OCI-LY1 (cell line): ENCODE measurements around the gene PTP4A1.

Experiments
- H2AFZ ChIP-seq: fragments of 200-600 bp; sonication (generic), shearing (Covaris generic); 2 replicates; pipeline ENCODE4 v1.6.0; 2014; ENCODE audit warnings: antibody characterized with exemption, mild to moderate bottlenecking, low read length
- H3F3A ChIP-seq: fragments of 200-600 bp; sonication (generic), shearing (Covaris generic); 2 replicates; pipeline ENCODE4 v1.6.0; 2014; ENCODE audit warnings: mild to moderate bottlenecking, antibody characterized with exemption, low read length, moderate library complexity; ENCODE audit not compliant: insufficient read depth
- H3K27ac ChIP-seq: fragments of 200-600 bp; sonication (generic); 2 replicates; pipeline ENCODE4 v1.5.1; 2014; ENCODE audit warnings: low read length, mixed run types, mild to moderate bottlenecking, low read depth; ENCODE audit not compliant: poor library complexity, severe bottlenecking
- H3K27me3 ChIP-seq: fragments of 200-600 bp; sonication (generic); 2 replicates; pipeline ENCODE4 v1.6.0; 2014; ENCODE audit warnings: antibody characterized with exemption, mild to moderate bottlenecking, low read length, moderate library complexity; ENCODE audit not compliant: insufficient read depth
- H3K36me3 ChIP-seq: fragments of 200-600 bp; sonication (generic); 2 replicates; pipeline ENCODE4 v1.6.1; 2014; ENCODE audit warnings: mild to moderate bottlenecking, antibody characterized with exemption, low read length, moderate library complexity, mixed read lengths; ENCODE audit not compliant: insufficient read depth
- H3K4me1 ChIP-seq: fragments of 200-600 bp; sonication (generic); 2 replicates; pipeline ENCODE4 v1.5.1; 2014; ENCODE audit warnings: mild to moderate bottlenecking, low read length, moderate library complexity; ENCODE audit not compliant: insufficient read depth, severe bottlenecking
- H3K4me2 ChIP-seq: fragments of 200-600 bp; sonication (generic), shearing (Covaris generic); 2 replicates; pipeline ENCODE4 v1.6.1; 2014; ENCODE audit warnings: low read length
- H3K4me3 ChIP-seq: fragments of 200-600 bp; sonication (generic); 2 replicates; pipeline ENCODE4 v1.5.1; 2014; ENCODE audit warnings: low read length, low read depth, mild to moderate bottlenecking, mixed read lengths; ENCODE audit not compliant: poor library complexity, severe bottlenecking
- H3K79me2 ChIP-seq: fragments of 200-600 bp; shearing (Covaris generic); 2 replicates; pipeline ENCODE4 v1.6.1; 2016; ENCODE audit warnings: mixed run types, low read length, mixed read lengths; ENCODE audit not compliant: insufficient read depth
- H3K9ac ChIP-seq: fragments of 200-600 bp; sonication (generic), shearing (Covaris generic); 2 replicates; pipeline ENCODE4 v1.6.1; 2014; ENCODE audit warnings: mild to moderate bottlenecking, low read length, mixed read lengths
- H3K9me2 ChIP-seq: fragments of 200-600 bp; sonication (generic), shearing (Covaris generic); 2 replicates; pipeline ENCODE4 v1.6.1; 2014; ENCODE audit warnings: low read depth, mild to moderate bottlenecking, low read length, mixed read lengths
- H3K9me3 ChIP-seq: fragments of 200-600 bp; shearing (Covaris generic); 2 replicates; pipeline ENCODE4 v1.6.1; 2014; ENCODE audit warnings: low read length, mixed read lengths
- H4K20me1 ChIP-seq: fragments of 200-600 bp; sonication (generic), shearing (Covaris generic); 2 replicates; pipeline ENCODE4 v1.6.0; 2016; ENCODE audit warnings: mild to moderate bottlenecking, low read length; ENCODE audit not compliant: insufficient read depth
- EZH2 ChIP-seq: fragments of 200-600 bp; sonication (generic), shearing (Covaris generic); IDR thresholded peaks from 2 replicates; pipeline ENCODE4 v1.8.0; 2017; ENCODE audit warnings: borderline replicate concordance, mixed run types, mild to moderate bottlenecking, antibody characterized with exemption, low read length, moderate library complexity, mixed read lengths
- TF ChIP-seq, protein P1 (sequence below): fragments of 200-600 bp; sonication (generic), shearing (Covaris generic); IDR thresholded peaks from 2 replicates; pipeline ENCODE4 v1.5.1; 2017; ENCODE audit warnings: mild to moderate bottlenecking, antibody characterized with exemption, low read length, moderate library complexity, mixed read lengths

The PTP4A1 gene

GRCh38 chr6:63543982-63544381 lies 28.3 kb upstream of the PTP4A1 start:
- no peak overlapping the region for H3K9ac ChIP-seq
- no peaks in the 10 kb centered on the region for H3K79me2 ChIP-seq
- no peaks in the 10 kb centered on the region for H3K9me3 ChIP-seq
- no peaks in the 10 kb centered on the region for H3K36me3 ChIP-seq
- no peaks in the 10 kb centered on the region for H3K9me2 ChIP-seq
- no peaks in the 10 kb centered on the region for H3K4me1 ChIP-seq
- H3K27me3 ChIP-seq: no peaks in the 10 kb centered on the region
- no peak overlapping the region for H2AFZ ChIP-seq
- no peak overlapping the region for H3K4me2 ChIP-seq
- TF ChIP-seq, protein P1, sequence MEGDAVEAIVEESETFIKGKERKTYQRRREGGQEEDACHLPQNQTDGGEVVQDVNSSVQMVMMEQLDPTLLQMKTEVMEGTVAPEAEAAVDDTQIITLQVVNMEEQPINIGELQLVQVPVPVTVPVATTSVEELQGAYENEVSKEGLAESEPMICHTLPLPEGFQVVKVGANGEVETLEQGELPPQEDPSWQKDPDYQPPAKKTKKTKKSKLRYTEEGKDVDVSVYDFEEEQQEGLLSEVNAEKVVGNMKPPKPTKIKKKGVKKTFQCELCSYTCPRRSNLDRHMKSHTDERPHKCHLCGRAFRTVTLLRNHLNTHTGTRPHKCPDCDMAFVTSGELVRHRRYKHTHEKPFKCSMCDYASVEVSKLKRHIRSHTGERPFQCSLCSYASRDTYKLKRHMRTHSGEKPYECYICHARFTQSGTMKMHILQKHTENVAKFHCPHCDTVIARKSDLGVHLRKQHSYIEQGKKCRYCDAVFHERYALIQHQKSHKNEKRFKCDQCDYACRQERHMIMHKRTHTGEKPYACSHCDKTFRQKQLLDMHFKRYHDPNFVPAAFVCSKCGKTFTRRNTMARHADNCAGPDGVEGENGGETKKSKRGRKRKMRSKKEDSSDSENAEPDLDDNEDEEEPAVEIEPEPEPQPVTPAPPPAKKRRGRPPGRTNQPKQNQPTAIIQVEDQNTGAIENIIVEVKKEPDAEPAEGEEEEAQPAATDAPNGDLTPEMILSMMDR: no peak
- no peak for TF ChIP-seq EZH2
- no peaks in the 10 kb centered on the region for H3F3A ChIP-seq
- no peaks in the 10 kb centered on the region for H4K20me1 ChIP-seq
- H3K27ac ChIP-seq: no peak overlapping the region
- H3K4me3 ChIP-seq: no peak overlapping the region

DNA sequence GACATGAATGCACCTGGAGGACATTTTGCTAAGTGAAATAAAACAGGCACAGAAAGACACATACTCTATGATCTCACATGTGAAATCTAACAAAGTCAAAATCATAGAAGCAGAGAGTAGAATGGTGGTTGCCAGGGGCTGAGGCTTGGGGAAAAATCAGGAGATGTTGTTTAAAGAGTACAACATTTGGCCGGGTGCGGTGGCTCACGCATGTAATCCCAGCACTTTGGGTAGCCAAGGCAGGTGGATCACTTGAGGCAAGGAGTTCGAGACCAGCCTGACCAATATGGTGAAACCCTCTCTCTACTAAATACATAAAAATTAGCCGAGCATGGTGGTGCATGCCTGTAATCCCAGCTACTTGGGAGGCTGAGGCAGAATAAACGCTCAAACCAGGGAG lies 26.0 kb upstream of the PTP4A1 start:
- no peak overlapping the region for H2AFZ ChIP-seq
- H3K27me3 ChIP-seq: no peaks in the 10 kb centered on the region
- no peaks in the 10 kb centered on the region for H4K20me1 ChIP-seq
- H3K4me2 ChIP-seq: no peak overlapping the region
- no peaks in the 10 kb centered on the region for H3K79me2 ChIP-seq
- no peaks in the 10 kb centered on the region for H3K9me3 ChIP-seq
- H3K27ac ChIP-seq: no peak overlapping the region
- no peaks in the 10 kb centered on the region for H3K36me3 ChIP-seq
- no peak overlapping the region for H3K9ac ChIP-seq
- no peaks in the 10 kb centered on the region for H3K4me1 ChIP-seq
- H3F3A ChIP-seq: no peaks in the 10 kb centered on the region
- no peak overlapping the region for H3K4me3 ChIP-seq
- TF ChIP-seq, protein P1: no peak
- no peak for TF ChIP-seq EZH2
- no peaks in the 10 kb centered on the region for H3K9me2 ChIP-seq

GRCh38 chr6:63546697-63547096 lies 25.6 kb upstream of the PTP4A1 start:
- Histone ChIP-seq H3K9ac (no peak overlapping the region), H3K27ac (no peak overlapping the region), H3K36me3 (no peaks in the 10 kb centered on the region), H3F3A (no peaks in the 10 kb centered on the region), H3K9me2 (no peaks in the 10 kb centered on the region), H4K20me1 (no peaks in the 10 kb centered on the region), H3K79me2 (no peaks in the 10 kb centered on the region), H3K27me3 (no peaks in the 10 kb centered on the region), H3K4me2 (no peak overlapping the region), H3K9me3 (no peaks in the 10 kb centered on the region), H3K4me3 (no peak overlapping the region), H2AFZ (no peak overlapping the region), H3K4me1 (no peaks in the 10 kb centered on the region)
- TF ChIP-seq, protein P1: no peak
- no peak for TF ChIP-seq EZH2
